C4-2B (cell line): Measurements from ENCODE around the gene CDC42BPA.

Experiments
- CTCF ChIP-seq: fragments of 450-650 bp; conservative IDR thresholded peaks from 2 replicates; pipeline ENCODE4 v1.5.1; 2017; ENCODE audit warnings: mild to moderate bottlenecking
- ZFX ChIP-seq: fragments of 450-650 bp; IDR thresholded peaks from 2 replicates; pipeline ENCODE4 v1.6.1; 2017

GRCh38 chr1:227321035-227321434 lies 2.7 kb upstream of the CDC42BPA start:
- TF ChIP-seq CTCF (no peak), ZFX (no peak)
